H1 (cell line): ENCODE data around the gene EHHADH. TPM values are rescaled to one million over a fixed set of nuclear protein-coding genes. Genes with fewer than 3 reads are reported as not detected.

Experiments
- CTCF ChIA-PET: fragments of 300-600 bp; sonication (Branson Sonifier 250); formaldehyde crosslinking; loops from one replicate; lab custom pipeline; 2021; ENCODE audit not compliant: partially characterized antibody; lab: Charles Lee
- POLR2A ChIA-PET: fragments of 300-600 bp; sonication (Branson Sonifier 250); formaldehyde crosslinking; loops from one replicate; lab custom pipeline; 2021; ENCODE audit warnings: inconsistent platforms; ENCODE audit not compliant: partially characterized antibody; lab: Charles Lee
- DNase-seq, 2 experiments: peaks; one replicate each; pipeline versions ENCODE4 v3.0.0 to v3.0.0-alpha.2; 2010 to 2022; ENCODE audit warnings: low spot score in 2 of 2, low read depth in 1 of 2, mixed read lengths in 1 of 2
- FAIRE-seq: peaks from 2 replicates; lab custom pipeline; 2011; peaks lifted over from hg19 to GRCh38; lab: Jason Lieb, UNC
- H2AFZ ChIP-seq: 2 replicates; pipeline ENCODE4 v1.8.1; 2012; ENCODE audit warnings: low read length, inconsistent platforms
- H2AK5ac ChIP-seq: 2 replicates; pipeline ENCODE4 v1.6.1; 2013; ENCODE audit warnings: low read depth, low read length
- H2BK120ac ChIP-seq: replicated peaks from 2 replicates; pipeline ENCODE3; 2013; ENCODE audit warnings: low read depth, low read length, inconsistent platforms
- H2BK12ac ChIP-seq: 2 replicates; pipeline ENCODE4 v1.6.1; 2013; ENCODE audit warnings: low read depth, low read length
- H2BK15ac ChIP-seq: 2 replicates; pipeline ENCODE4 v1.6.1; 2013; ENCODE audit warnings: low read length
- H2BK20ac ChIP-seq: 2 replicates; pipeline ENCODE4 v1.6.1; 2013; ENCODE audit warnings: low read length
- H2BK5ac ChIP-seq: 2 replicates; pipeline ENCODE4 v1.6.1; 2013; ENCODE audit warnings: low read depth, low read length
- H3K14ac ChIP-seq: 2 replicates; pipeline ENCODE4 v1.6.1; 2013; ENCODE audit warnings: inconsistent platforms; ENCODE audit not compliant: insufficient read length
- H3K18ac ChIP-seq: 2 replicates; pipeline ENCODE4 v1.6.1; 2013; ENCODE audit warnings: low read length; ENCODE audit errors: extremely low read depth
- H3K23ac ChIP-seq: 2 replicates; pipeline ENCODE4 v1.6.1; 2013; ENCODE audit warnings: inconsistent platforms; ENCODE audit not compliant: insufficient read length
- H3K23me2 ChIP-seq: 2 replicates; pipeline ENCODE4 v1.6.1; 2013; ENCODE audit warnings: low read depth, low read length
- H3K27ac ChIP-seq: 2 replicates; pipeline ENCODE4 v1.6.1; 2011; ENCODE audit warnings: low read depth, low read length, inconsistent platforms
- H3K27me3 ChIP-seq, 4 experiments: replicated peaks in 1 of 4; 1 replicate in 1 of 4; 2 replicates in 3 of 4; pipeline versions ENCODE4 v1.6.1 to v1.8.1; 2011 to 2013; ENCODE audit warnings: low read length in 3 of 4, mild to moderate bottlenecking in 3 of 4, inconsistent platforms in 2 of 4, mixed read lengths in 2 of 4, moderate library complexity in 1 of 4; ENCODE audit not compliant: control insufficient read depth in 3 of 4, insufficient read depth in 3 of 4; ENCODE audit errors: extremely low read depth in 1 of 4
- H3K36me3 ChIP-seq, 4 experiments: 2 replicates each; pipeline versions ENCODE4 v1.6.1 to v1.8.1; 2011 to 2013; ENCODE audit warnings: mild to moderate bottlenecking in 4 of 4, low read length in 3 of 4, moderate library complexity in 2 of 4, control low read depth in 1 of 4, inconsistent platforms in 1 of 4; ENCODE audit not compliant: insufficient read depth in 4 of 4, control insufficient read depth in 2 of 4
- H3K4ac ChIP-seq: replicated peaks from 2 replicates; pipeline ENCODE3; 2013; ENCODE audit warnings: low read length, low read depth, mixed read lengths, inconsistent platforms; ENCODE audit not compliant: insufficient read length
- H3K4me1 ChIP-seq, 4 experiments: replicated peaks in 1 of 4; 1 replicate in 1 of 4; 2 replicates in 3 of 4; pipeline versions ENCODE4 v1.6.1 to v1.8.1; 2011 to 2013; ENCODE audit warnings: low read length in 3 of 4, inconsistent platforms in 2 of 4, mixed read lengths in 1 of 4; ENCODE audit not compliant: insufficient read depth in 4 of 4, control insufficient read depth in 3 of 4
- H3K4me2 ChIP-seq, 2 experiments: 2 replicates each; pipeline versions ENCODE4 v1.6.1 to v1.8.1; 2011 to 2013; ENCODE audit warnings: low read depth in 2 of 2, low read length in 2 of 2, control low read depth in 1 of 2, inconsistent platforms in 1 of 2, mild to moderate bottlenecking in 1 of 2; ENCODE audit not compliant: insufficient read depth in 1 of 2
- H3K4me3 ChIP-seq, 4 experiments: fragments of 200-600, 300-600 bp in 1 of 4; sonication (generic), shearing (Covaris generic), sonication (Bioruptor Twin) in 1 of 4; 2 replicates each; pipeline versions ENCODE4 v1.5.1 to v1.8.1; 2011 to 2016; ENCODE audit warnings: low read length in 4 of 4, low read depth in 3 of 4, control low read depth in 2 of 4, inconsistent platforms in 2 of 4, mild to moderate bottlenecking in 2 of 4, mixed read lengths in 1 of 4, moderate library complexity in 1 of 4; ENCODE audit not compliant: insufficient read depth in 2 of 4; ENCODE audit errors: extremely low read depth in 1 of 4
- H3K56ac ChIP-seq: replicated peaks from 2 replicates; pipeline ENCODE3; 2013; ENCODE audit warnings: low read depth, mild to moderate bottlenecking, mixed read lengths, low read length, inconsistent platforms; ENCODE audit not compliant: insufficient read length
- H3K79me1 ChIP-seq: 2 replicates; pipeline ENCODE4 v1.6.1; 2013; ENCODE audit warnings: low read depth, low read length, control low read depth
- H3K79me2 ChIP-seq, 2 experiments: 2 replicates each; pipeline versions ENCODE4 v1.6.1 to v1.8.1; 2012 to 2013; ENCODE audit warnings: low read length in 2 of 2, mild to moderate bottlenecking in 2 of 2, inconsistent platforms in 1 of 2; ENCODE audit not compliant: insufficient read depth in 2 of 2, control insufficient read depth in 1 of 2
- H3K9ac ChIP-seq, 4 experiments: replicated peaks in 1 of 4; 1 replicate in 1 of 4; 2 replicates in 3 of 4; pipeline versions ENCODE4 v1.6.1 to v1.8.1; 2011 to 2013; ENCODE audit warnings: low read depth in 3 of 4, low read length in 3 of 4, control low read depth in 2 of 4, mild to moderate bottlenecking in 2 of 4, moderate library complexity in 2 of 4, inconsistent platforms in 1 of 4; ENCODE audit errors: extremely low read depth in 1 of 4
- H3K9me3 ChIP-seq, 2 experiments: 2 replicates each; pipeline versions ENCODE4 v1.6.1 to v1.8.1; 2012 to 2013; ENCODE audit warnings: mild to moderate bottlenecking in 2 of 2, moderate library complexity in 2 of 2, control low read depth in 1 of 2, inconsistent platforms in 1 of 2, low read depth in 1 of 2, low read length in 1 of 2, mixed read lengths in 1 of 2; ENCODE audit not compliant: insufficient read depth in 2 of 2
- H4K20me1 ChIP-seq, 2 experiments: replicated peaks in 1 of 2; 2 replicates each; pipeline versions ENCODE3 to v1.8.1; 2011 to 2013; ENCODE audit warnings: inconsistent platforms in 2 of 2, low read length in 2 of 2, mild to moderate bottlenecking in 1 of 2; ENCODE audit not compliant: insufficient read depth in 2 of 2, control insufficient read depth in 1 of 2
- H4K5ac ChIP-seq: 2 replicates; pipeline ENCODE4 v1.6.1; 2013; ENCODE audit warnings: low read length, low read depth, mixed read lengths, inconsistent platforms; ENCODE audit not compliant: insufficient read length
- H4K8ac ChIP-seq: 2 replicates; pipeline ENCODE4 v1.8.0; 2013; ENCODE audit warnings: mild to moderate bottlenecking, moderate library complexity, low read length, inconsistent platforms; ENCODE audit not compliant: insufficient read depth; ENCODE audit errors: extremely low read depth
- H4K91ac ChIP-seq: replicated peaks from 2 replicates; pipeline ENCODE3; 2013; ENCODE audit warnings: low read length, mixed read lengths, inconsistent platforms; ENCODE audit not compliant: insufficient read length
- CBX5 ChIP-seq: fragments of 300-800, 300-1000 bp; sonication (generic); IDR thresholded peaks from 2 replicates; pipeline ENCODE4 v1.7.1; 2016; ENCODE audit warnings: antibody characterized with exemption, low read length, low read depth
- EGR1 ChIP-seq: IDR thresholded peaks from 2 replicates; pipeline ENCODE4 v1.6.1; 2011; ENCODE audit warnings: low read depth, low read length, borderline replicate concordance
- EZH2 ChIP-seq: fragments of 200-600 bp; sonication (generic); IDR thresholded peaks from 2 replicates; pipeline ENCODE4 v1.7.1; 2012; ENCODE audit warnings: low read depth, mild to moderate bottlenecking, moderate library complexity, low read length, inconsistent platforms; ENCODE audit not compliant: severe bottlenecking
- JUND ChIP-seq: IDR thresholded peaks from 2 replicates; pipeline ENCODE4 v1.6.1; 2011; ENCODE audit warnings: mild to moderate bottlenecking, improper control_type of control experiment, low read length
- KDM5A ChIP-seq: fragments of 200-600 bp; IDR thresholded peaks from 2 replicates; pipeline ENCODE4 v1.7.1; 2012; ENCODE audit warnings: mild to moderate bottlenecking, low read length, inconsistent platforms, mixed read lengths
- NRF1 ChIP-seq: IDR thresholded peaks from 2 replicates; pipeline ENCODE4 v1.6.1; 2011; ENCODE audit warnings: mild to moderate bottlenecking, low read depth, low read length, improper control_type of control experiment
- RAD21 ChIP-seq, 2 experiments: IDR thresholded peaks in 1 of 2; conservative IDR thresholded peaks in 1 of 2; 2 replicates each; pipeline ENCODE4 v1.6.1; 2011; ENCODE audit warnings: low read depth in 2 of 2, low read length in 2 of 2, improper control_type of control experiment in 1 of 2, inconsistent platforms in 1 of 2, mild to moderate bottlenecking in 1 of 2, moderate library complexity in 1 of 2
- RBBP5 ChIP-seq: IDR thresholded peaks from 2 replicates; pipeline ENCODE4 v1.7.1; 2012; ENCODE audit warnings: low read depth, mild to moderate bottlenecking, inconsistent platforms, low read length, moderate library complexity, borderline replicate concordance
- SIN3A ChIP-seq, 2 experiments: IDR thresholded peaks in 1 of 2; conservative IDR thresholded peaks in 1 of 2; 2 replicates each; pipeline ENCODE4 v1.6.1; 2011 to 2012; ENCODE audit warnings: low read length in 2 of 2, improper control_type of control experiment in 1 of 2, low read depth in 1 of 2, mild to moderate bottlenecking in 1 of 2
- SP1 ChIP-seq: IDR thresholded peaks from 2 replicates; pipeline ENCODE4 v1.6.1; 2011; ENCODE audit warnings: low read depth, low read length
- SP2 ChIP-seq: IDR thresholded peaks from 2 replicates; pipeline ENCODE4 v1.6.1; 2012; ENCODE audit warnings: mild to moderate bottlenecking, low read length, inconsistent platforms
- TEAD4 ChIP-seq: IDR thresholded peaks from 2 replicates; pipeline ENCODE4 v1.6.1; 2012; ENCODE audit warnings: low read depth, low read length, inconsistent platforms, mixed read lengths
- YY1 ChIP-seq: IDR thresholded peaks from 2 replicates; pipeline ENCODE4 v1.6.1; 2011; ENCODE audit warnings: low read depth, mild to moderate bottlenecking, low read length
- WGBS, 2 experiments: shearing (Covaris generic) in 1 of 2; methylation state at CpG; one replicate each; pipeline versions ENCODE4 v1.1.6 to v1.1.7; 2013 to 2015; ENCODE audit warnings: low lambda C conversion rate in 2 of 2, mixed read lengths in 2 of 2, inconsistent platforms in 1 of 2, low coverage in 1 of 2, missing lambda C conversion rate in 1 of 2; ENCODE audit not compliant: insufficient replicate concordance in 2 of 2, insufficient coverage in 1 of 2, insufficient read length in 1 of 2; ENCODE audit errors: extremely low coverage in 1 of 2, missing lambda C conversion rate in 1 of 2; 5-methylcytosine and 5-hydroxymethylcytosine counted together
- polyA plus RNA-seq, 7 experiments: library from polyadenylated mRNA; depleted of rRNA in 3 of 7; stranded (reverse) in 5 of 7; unstranded in 2 of 7; fragments of >200 nt in 5 of 7; fragments of 200-250 nt in 2 of 7; gene quantifications; 1 replicate in 5 of 7; 2 replicates in 1 of 7; 4 replicates in 1 of 7; pipeline versions ENCODE4 v1.2.1 to v1.2.3, GENCODE V29; 2011 to 2013; ENCODE audit warnings: missing spikeins in 2 of 7, mixed read lengths in 2 of 7
- total RNA-seq: library from RNA; stranded (reverse); fragmentation: NEBNext Ultra II Directional; extraction: Animal tissue kit (Norgen Biotek cat#: 25700); gene quantifications from 2 replicates; pipeline ENCODE4 v1.2.1, GENCODE V29; 2021

EHHADH gene
- total and polyA plus RNA-seq, 2 of the 8 experiments (the other 6 are each of a cell fraction or from before 2014, with no cell fraction given): 1.4 to 3.5 TPM

DNA sequence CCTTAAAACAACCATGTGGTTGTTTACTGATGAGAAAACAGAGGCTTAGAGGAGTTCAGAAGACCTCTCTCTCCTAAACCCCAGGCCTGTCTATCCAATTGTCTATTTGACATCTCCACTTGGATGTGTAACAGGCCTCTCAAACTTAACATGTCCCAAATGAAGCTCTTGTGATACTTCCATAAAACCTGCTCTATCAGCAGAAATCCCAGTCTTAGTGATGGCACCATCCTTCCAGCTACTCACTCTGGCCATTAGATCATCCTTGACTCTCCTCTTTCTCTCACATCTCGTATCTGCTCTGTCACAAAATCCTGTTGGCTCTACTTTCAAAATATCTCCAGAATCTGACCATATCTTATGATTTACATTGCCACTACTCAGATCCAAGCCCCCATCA, 28.8 kb downstream of the EHHADH start:
- FAIRE-seq: no peak
- POLR2A ChIA-PET: interaction anchor here (1.1 kb wide), 1 partner anchor 22 kb away, joined by 3 read pairs; no protein-coding TSS in a partner anchor
- no peak overlapping the region for H3K56ac ChIP-seq
- TF ChIP-seq EGR1: no peak
- TF ChIP-seq YY1: no peak
- no peak for TF ChIP-seq CBX5
- TF ChIP-seq SP2: no peak
- TF ChIP-seq JUND: no peak
- TF ChIP-seq TEAD4: no peak
- no peak for TF ChIP-seq EZH2
- TF ChIP-seq SIN3A (conservative IDR thresholded peaks at IDR 0.05 in 1 of 2, IDR thresholded peaks at IDR 0.05 in 1 of 2; ENCODE audit: low read depth in 1 of 2, low read length in 2 of 2): no peak
- TF ChIP-seq RBBP5: no peak
- TF ChIP-seq NRF1: no peak
- TF ChIP-seq KDM5A: no peak
- TF ChIP-seq SP1: no peak
- no peak for TF ChIP-seq RAD21 (IDR thresholded peaks at IDR 0.05 in 1 of 2, conservative IDR thresholded peaks at IDR 0.05 in 1 of 2; ENCODE audit: low read depth in 2 of 2, low read length in 2 of 2)
- TF ChIP-seq, all 59 proteins: peak for 0
- H4K5ac ChIP-seq: no peak overlapping the region
- H3K27me3 ChIP-seq: no peaks in the 10 kb centered on the region; a peak in 1 of 7 replicates
- no peaks in the 10 kb centered on the region for H3K9me3 ChIP-seq
- H3K4me2 ChIP-seq: no peak overlapping the region
- CTCF ChIA-PET: interaction anchor here (1.3 to 2.8 kb wide), 3 partner anchors 9 to 25 kb away, joined by 3 to 7 read pairs (median 5); no protein-coding TSS in a partner anchor
- H2BK5ac ChIP-seq: no peak overlapping the region
- no peak overlapping the region for H3K27ac ChIP-seq
- H2BK20ac ChIP-seq: no peak overlapping the region
- H3K79me2 ChIP-seq: no peaks in the 10 kb centered on the region
- H3K4ac ChIP-seq: no peak overlapping the region
- no peaks in the 10 kb centered on the region for H3K4me1 ChIP-seq
- no peak overlapping the region for H3K18ac ChIP-seq
- H4K8ac ChIP-seq: no peak overlapping the region
- DNase-seq: no peak
- no peak overlapping the region for H3K14ac ChIP-seq
- H3K79me1 ChIP-seq: no peaks in the 10 kb centered on the region
- H4K91ac ChIP-seq: no peak overlapping the region
- no peaks in the 10 kb centered on the region for H3K36me3 ChIP-seq
- WGBS, 2 experiments: 100% methylated on average over 1 of the region's 1 CpG; no CpG with 5 or more reads in 1 of the 2 experiments
- H2BK120ac ChIP-seq: no peak overlapping the region
- no peak overlapping the region for H3K4me3 ChIP-seq
- no peak overlapping the region for H2AFZ ChIP-seq
- H4K20me1 ChIP-seq: no peaks in the 10 kb centered on the region
- no peak overlapping the region for H2AK5ac ChIP-seq
- H2BK12ac ChIP-seq: no peak overlapping the region
- no peak overlapping the region for H3K9ac ChIP-seq
- no peak overlapping the region for H3K23ac ChIP-seq
- H3K23me2 ChIP-seq: no peaks in the 10 kb centered on the region
- no peak overlapping the region for H2BK15ac ChIP-seq
